Activated CD8-positive, alpha-beta memory T cell treated with anti-CD3 and anti-CD28 coated beads, Interleukin-2, amount 50 U/mL, for 1 hour (primary cell): ENCODE data around the gene LRIT2.

Source experiments
- DNase-seq: peaks from one replicate; pipeline ENCODE4 v3.0.0-alpha.2; 2020; ENCODE audit errors: extremely low read depth

LRIT2 gene

DNA sequence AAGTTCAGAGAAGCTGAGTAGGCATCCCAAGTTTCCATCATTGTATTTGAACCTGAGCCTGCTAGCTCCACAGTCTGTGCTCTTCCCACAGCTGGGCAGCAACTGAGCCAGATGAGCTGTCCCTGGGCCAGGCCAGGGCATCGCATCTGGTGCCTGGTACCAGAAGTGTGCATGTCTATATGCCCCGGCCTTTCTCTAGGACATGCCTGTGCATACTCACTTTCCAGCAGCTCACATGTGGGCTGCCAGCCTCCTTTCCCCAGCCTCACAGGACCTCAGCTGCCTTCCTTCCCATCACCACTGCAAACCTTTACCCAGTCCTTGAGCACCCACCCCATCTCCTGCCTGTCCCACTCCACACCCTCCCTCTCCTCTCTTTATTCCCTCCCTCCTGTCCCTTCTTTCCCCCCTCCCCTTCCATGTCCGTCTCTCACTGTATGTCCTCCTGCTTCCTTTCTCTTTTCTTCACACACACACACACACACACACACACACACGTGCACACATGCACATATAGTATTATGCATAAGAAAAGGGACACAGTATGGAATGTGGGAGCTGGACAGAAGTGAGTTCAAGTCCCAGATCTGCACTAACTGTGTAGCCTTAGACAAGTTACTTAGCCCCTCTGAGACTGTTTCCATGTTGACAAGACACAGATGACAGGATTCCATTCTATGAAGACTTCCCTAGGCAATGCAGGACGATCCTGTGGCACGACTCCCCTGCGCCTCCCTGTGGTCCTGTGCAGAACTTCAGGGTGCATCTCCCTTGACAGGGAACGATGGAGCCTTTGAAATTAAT, 20.1 kb downstream of the LRIT2 start:
- DNase-seq = peak; percentile 42

DNA sequence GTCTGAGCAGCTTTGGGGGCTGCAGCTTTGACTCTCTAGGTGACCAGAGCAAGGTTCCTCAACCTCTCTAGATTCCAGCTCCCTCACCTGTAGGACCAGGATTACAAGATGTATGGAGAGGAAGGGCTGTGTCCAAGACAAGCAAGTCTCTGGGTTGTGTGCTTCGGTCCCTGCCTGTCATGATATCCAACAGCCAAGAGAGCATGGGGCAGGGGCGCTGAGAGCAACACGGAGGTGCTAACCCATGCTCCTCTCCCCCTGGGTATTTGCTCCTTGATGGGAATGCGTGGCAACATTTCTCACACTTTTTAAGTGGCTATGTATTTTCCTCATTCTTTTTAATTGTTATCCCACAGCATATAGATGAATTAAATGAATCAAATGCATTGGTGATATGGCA, 20.7 kb downstream of the LRIT2 start:
- DNase-seq = no peak

DNA sequence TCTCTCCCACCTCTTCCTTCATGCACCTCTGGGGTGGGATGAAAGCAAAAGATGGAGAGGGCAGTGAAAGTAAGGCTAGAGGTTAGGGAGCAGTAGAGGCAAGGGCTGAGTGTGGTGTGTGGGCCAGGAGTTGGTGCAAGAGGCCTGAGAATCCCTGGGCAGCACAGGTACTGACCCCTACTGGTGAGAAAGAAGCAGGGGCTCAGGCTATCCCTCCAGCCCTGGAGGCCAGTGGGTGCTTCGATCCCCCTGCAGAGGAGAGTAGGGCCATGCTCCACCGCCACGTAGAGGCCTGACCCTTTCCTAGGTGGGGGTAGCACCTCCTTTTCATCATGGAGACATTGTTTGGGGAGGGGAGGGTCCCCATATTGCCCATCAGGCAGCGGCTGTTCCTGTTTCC, 21.2 kb downstream of the LRIT2 start:
- DNase-seq = no peak

DNA sequence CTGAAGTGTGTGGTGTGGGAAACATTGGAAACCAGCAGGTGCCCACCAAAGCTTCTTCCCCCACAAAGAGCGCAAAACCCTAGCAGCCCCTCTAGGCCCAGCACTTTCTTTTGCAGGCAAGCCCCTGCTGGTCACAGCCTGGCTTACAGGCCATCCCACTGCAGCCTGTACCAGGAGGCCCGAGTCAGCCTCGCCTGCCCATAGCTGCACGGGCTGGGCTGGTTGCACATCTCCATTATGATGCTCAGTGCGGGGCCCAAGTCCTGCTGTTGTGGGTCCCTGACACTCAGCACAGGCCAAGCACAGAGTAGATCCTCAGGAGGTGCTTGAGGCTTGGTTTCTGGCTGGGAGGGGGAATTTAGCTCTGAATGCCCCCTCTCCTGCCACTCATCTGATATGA, 23.0 kb downstream of the LRIT2 start:
- DNase-seq = no peak

DNA sequence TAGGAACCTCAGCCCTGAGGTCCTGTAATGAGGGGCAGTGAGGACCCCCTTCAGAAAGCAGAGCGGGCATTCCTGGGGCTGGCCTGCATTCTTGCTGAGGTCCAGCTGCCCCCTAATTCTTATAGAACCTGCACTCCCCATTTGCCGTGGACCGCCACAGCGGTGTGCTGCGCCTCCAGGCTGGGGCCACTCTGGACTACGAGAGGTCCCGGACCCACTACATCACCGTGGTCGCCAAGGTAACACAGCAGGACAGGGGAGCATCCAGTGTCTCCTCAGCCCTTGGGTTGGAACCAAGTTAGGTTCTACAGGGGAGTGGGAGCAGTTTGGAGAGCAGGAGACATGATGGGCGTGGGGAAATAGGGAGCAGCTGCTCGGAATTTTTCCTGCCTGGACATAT, 23.7 kb downstream of the LRIT2 start:
- DNase-seq = no peak

DNA sequence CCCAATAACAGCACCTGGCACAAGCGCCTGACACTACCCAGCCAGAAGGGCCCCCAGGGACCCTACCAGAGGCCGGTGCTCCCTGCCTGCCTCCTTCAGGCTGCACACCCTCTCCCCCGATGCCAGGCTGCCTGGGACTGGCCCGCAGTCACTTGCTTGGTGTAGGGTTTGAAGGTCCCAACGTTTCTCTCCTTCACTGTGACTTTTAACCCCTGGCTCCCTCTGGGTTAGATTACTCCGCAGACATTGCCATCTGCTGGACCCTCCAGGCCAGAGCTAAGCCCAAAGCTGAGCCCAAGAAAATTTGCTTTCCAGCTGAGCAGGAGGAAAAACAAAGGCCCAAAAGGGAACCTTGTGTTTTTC, 24.1 kb downstream of the LRIT2 start:
- DNase-seq = no peak

DNA sequence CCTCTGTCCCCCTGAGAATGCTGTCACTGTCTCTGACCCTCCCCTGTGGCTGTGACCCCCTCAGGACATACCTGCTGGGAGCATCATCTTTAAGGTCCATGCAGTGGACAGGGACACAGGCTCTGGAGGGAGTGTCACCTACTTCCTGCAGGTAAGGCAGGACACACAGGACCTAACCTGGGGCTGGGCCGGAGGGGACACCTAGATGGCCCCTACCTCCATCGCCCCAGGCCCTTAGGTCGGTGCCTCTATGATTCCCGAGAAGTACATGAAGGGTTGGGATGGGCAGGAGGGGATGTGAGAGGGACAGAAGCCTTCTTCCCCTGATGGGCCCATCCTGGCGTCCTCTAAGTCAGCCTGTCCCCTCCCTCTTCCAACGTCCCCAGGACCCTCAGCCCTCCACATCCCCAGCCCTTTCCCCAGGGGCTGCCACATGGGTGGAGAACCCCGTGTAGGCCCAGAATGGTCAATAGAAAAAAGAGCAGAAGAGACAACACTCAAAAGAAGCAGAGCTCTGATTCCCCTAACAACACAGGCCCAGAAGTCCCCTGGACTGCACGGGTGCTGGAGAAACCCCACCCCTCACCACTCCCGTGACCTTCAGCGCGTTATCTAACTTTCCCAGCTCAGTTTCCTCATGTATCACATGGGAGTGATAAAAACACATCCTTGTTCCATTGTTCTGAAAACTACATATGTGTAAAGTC, 24.7 kb downstream of the LRIT2 start:
- DNase-seq = no peak

DNA sequence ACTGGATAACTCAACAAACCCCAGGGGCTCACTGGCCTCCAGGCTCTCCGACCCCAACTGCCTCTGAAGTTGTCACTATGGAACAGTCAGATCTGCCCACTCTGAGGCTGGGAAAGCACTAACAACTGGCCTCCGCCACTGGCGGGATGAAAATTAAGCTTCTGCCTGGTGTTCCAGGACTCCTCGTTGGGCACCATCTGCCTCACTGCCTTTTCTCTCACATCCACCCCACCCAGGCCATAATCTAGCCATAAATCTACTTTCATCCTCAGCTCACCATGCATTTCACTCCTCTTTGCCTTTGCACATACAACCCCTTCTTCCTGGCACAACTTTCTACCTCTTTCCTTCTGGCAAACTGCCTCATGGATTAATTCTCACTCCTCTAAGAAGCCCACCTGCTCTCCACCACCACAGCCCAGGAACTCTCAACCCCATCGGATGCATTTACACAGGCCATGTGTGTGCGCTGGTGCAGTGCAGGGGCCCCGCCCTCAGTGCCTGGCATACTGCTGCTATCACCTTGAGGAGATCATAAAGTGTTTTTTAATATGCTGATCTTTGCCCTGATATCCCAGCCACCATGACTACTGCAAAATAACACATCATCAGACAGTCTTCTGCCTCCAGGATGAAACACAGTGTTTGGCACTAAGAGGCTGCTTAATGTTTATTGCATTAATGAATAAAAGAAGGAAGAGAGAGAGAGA, 27.0 kb downstream of the LRIT2 start:
- DNase-seq = no peak

DNA sequence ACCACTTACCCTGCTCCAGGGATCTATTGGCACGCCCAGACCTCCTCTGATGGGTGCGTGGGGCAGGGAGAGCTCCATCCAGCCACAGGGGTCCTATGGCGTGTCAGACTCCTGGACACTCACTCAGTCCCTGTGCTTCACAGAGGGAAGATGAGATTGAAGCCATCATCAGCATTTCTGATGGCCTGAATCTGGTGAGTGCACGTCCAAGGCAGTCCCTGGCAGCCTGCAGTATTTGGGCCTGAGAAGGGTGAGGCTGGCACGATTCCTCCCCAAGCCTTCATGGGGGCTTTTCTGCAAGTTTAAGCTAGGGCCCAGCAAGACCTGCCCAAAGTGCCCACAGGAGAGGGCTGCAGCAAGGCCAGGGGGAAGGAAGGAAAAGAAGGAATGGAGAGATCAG, 27.7 kb downstream of the LRIT2 start:
- DNase-seq = no peak

DNA sequence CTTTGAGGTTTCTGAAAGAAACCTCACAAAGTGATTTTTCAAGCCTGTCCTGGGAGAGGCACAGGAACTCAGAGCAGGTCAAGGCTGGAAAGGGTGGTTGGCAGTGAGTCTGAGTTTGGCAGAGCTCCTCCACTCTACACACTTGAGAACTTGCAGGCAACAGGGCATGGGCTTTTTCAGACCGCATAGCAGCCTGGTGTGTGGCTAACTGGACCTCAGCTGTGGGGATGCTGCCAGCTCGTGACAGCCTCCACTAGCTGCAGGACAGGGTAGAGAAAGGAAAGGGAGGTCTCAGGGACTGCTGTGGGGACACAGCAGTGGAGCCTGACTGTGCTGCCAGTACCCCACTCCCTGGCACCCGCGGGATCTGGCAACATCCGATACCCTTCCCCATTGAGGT, 28.4 kb downstream of the LRIT2 start:
- DNase-seq = no peak

DNA sequence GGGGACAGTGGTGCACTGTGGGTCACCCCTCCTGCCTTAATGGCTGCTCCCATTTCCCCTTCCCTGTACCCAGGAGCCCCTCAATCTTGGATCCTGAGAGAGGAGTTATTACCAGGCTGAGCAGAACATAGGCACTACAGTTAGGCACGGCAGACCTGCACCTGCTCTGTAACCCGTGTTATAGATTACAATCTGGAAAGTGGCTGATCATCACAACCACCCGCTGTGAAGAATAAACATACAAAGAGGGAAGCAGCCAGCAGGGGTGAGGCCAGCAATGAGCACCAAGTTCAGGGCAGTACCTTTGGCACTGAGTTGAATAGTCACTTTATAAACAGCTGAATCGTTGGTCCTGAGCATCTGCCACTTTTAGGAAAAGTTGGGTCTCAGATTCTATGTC, 29.3 kb downstream of the LRIT2 start:
- DNase-seq = no peak

DNA sequence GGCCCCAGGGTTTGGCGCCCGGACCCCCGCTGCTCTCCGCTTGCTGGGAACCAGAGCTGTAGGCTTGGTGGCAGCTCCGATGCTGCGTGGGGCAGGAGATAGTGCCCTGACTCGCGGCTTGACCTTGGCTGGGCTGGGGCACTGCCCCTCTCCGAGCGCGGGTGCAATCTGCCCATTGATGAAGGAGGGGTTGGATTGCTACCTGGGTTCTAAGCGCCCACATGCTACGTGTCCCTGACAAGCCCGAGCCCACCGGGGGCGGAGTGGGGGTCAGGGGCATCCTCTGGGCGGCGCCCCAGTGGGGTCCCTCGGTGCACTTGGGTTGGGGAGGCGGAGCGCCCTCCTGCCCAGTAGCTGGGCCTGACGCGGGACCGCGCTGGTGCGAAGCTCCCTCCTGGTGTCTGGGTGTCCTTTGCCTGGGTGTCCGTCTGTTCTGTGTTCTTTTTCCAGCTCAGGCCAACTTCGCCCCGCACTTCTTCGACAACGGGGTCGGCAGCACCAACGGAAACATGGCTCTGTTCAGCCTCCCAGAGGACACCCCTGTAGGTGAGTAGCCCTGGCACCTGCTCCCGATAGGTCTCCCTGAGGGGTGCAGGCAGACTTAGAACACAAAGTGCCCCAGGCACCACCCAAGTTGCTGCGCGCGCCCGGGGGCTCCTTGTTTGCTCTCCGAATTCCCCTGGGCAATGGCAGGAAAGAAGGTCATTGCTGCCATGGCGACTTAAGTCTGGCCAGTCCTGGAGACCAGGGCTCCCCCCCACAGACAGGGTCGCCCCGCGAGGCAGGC, 30.1 kb downstream of the LRIT2 start:
- no peak for DNase-seq

DNA sequence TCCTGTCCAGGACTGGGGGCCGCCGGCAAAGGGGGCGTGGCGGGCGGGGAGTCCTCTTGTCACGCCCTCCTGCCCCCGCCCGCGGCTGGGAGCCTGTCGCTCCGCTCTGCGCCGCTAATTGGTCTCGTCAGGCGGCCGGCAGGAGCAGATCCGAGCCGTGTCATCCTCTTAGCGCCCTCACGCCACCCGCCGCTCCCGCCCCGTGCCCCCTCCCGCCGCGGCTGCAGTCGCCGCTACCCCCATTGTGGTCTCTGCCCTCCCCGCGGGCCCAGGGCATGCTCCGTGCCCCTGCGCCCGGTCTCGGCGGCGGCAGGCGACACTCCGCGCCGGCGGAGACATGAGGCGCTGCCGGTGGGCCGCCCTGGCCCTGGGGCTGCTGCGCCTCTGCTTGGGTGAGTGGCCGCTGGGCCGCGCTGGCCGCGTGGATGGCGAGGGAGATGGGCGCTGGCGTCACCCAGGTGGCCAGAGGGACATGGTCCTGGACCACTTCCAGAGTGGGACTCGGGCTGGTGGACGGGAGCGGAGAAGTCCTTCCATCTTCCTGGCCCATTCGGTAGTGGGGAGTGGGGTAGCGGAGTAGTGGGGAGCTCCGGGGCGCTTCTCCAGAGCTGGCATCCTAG, 30.8 kb downstream of the LRIT2 start, which contains the start of gene CDHR1:
CDHR1 (plus strand) TSS at position 114 of the 620 bp plus-strand sequence; CDS start at position 338, 224 bp downstream.
- DNase-seq = no peak

DNA sequence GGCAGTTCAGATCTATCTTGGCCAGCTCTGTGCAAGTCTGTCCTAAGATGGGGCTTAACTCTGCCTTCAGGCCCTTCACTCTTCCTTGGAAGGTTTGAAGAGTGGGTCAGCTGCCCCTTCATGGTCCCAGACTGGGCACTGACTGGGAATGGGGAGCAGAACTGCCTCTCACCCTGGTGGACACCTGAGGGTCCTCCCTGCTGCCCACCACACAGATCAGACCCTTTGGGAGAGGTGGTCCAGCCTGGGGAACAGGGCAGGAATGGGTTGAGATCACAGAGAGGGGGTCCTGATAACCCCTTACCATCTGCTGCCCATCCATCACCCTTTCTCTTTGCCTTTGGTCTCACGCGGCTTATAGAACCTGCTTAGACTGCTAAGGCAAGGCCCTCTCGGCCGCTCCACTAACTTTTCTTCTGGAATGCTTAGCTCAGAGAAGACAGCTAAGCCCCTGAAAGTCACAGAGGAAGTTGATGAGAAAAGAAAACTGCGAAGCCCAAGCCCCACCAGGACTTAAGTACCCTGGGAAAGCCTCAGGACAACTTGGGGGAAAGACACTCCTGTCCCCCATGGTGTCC, 31.4 kb downstream of the LRIT2 start:
- no peak for DNase-seq

DNA sequence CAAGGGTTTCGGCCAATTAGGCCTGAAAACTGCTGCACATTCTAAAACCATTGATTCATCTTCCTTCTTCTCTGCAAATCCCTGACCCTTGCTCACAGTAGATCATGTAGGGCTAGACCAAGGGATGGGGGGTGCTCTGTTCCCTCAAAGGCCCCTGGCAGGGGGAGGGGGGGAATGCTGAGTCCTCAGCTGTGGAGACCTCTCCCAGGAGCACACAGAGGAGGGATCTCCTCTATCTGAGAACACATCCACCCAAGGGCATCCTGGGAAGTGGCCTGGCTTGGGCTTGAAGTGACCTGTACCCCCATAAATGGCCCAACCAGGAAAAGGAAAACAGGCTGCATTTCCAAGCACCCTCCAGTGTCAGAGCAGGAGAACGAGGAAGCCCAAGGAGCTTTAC, 32.0 kb downstream of the LRIT2 start:
- no peak for DNase-seq

DNA sequence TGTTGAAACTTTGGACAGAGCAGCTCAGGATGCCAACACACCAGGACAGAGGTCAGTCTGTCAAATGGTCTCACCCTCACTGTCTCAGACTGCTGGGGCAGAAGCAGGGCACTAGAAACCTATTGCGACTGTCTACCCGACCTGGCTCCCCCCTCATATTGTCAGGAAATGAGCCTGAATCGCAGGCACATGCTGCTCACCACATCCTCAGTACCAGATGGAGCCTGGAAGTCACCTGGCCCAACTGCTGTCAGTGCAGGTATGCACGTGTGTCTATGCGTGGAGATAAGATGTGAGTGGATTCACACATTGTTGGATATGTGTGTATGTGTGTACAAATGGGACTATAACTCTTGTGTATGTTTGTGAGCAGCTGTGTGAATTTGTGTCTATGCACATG, 34.2 kb downstream of the LRIT2 start:
- no peak for DNase-seq

DNA sequence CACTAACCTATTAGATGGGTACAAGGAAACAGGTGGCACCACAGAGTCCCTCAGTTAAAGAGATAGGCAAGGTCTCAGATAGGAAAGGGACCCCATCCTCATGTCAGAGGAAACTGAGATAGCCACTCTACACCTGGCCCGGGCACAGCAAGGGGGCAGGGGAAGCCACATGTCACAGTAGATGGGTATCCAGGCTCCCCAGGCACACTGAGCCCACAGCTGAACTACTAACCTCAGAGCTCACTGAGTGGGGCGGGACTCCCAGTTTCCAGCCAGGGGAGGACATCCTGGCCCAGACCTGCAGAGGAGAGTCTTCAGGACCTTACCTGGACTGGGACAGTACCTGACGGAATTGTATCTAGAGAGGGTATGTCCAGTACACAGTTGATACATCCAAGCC, 34.7 kb downstream of the LRIT2 start:
- no peak for DNase-seq

DNA sequence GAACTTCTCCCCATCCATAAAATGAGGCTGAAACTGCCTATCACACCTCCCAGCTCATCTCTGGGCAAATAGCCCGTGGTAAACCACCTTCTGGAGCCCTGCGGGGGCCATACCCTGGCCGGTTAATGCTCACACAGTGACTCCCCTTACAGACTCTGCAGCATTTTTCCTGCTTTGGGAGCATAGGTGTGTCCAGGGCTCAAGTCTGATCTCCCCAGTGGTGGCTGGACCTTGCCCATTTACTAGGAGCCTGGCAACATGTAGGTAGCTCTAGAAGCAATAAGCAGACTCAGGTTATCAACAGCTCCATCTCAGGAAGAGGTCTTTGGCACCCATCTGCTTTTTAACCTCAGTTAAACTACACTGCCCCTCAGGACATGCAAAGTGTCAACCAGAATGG, 36.5 kb downstream of the LRIT2 start:
- no peak for DNase-seq

DNA sequence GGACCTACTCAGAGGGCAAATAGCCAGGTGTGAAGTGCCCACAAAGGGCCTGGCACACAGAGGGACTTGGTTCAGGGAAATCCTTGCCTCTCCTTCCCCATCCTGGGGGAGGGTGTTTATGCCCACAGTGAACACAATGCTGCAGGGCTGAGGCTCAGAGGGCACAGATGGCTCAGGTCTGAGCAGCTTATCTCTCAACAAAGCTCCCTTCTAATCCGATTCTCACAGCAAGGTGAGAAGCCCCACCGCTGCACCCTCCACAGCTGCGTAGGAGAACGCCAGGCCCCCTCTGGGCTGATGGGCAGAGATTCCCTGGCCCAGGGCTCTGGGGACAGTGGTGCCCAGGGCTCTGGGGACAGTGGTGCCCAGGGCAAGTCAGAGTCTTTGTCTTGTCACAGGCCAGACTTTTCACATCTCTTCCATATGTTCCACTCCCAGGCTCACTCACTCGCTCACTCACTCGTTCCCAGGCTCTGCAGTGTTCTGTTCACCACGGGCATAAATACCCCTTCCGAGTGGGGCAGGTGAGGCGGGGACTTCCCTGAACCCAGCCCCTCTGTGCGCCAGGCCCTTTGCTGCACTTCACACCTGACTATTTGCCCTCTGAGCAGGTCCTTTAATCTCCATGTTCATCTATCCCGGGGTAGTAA, 39.7 kb downstream of the LRIT2 start:
- no peak for DNase-seq

DNA sequence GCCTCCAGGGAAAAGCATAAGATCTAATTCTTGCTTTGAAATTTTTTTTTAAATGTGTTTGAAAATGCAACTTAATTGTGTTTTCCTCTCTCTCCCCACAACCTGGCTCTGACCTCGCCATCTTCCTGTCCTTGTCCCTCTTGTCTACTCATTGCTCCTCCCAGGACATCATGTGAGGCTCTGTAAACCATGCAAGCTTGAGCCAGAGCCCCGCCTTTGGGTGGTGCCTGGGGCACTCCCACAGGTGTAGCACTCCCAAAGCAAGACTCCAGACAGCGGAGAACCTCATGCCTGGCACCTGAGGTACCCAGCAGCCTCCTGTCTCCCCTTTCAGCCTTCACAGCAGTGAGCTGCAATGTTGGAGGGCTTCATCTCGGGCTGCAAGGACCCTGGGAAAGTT, 40.8 kb downstream of the LRIT2 start:
- DNase-seq = no peak

DNA sequence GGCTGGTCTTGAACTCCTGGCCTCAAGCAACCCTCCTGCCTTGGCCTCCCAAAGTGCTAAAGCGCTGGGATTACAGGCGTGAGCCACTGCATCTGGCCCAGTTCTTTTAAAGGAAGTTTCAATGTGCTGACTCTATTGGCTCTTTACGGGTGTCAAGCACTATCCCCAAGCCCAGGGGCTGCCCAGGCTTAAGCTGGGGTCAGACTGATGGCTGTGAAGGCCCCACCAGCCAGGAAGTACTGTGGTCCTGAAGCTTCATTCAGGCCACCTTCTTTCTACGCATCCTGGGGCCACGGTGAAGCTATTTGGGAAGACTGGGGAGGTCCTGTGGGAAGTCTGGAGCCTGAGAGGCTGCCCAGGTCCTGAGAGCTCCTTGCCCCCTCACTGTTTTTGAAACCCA, 43.7 kb downstream of the LRIT2 start:
- DNase-seq = no peak
